ENCODE data around the gene DLGAP1. TPM values are rescaled to one million over a fixed set of nuclear protein-coding genes. Genes with fewer than 3 reads are reported as not detected.

Gene DLGAP1
- total RNA-seq, 2 experiments from 2014 or later: 0.31 to 0.36 TPM

DNA sequence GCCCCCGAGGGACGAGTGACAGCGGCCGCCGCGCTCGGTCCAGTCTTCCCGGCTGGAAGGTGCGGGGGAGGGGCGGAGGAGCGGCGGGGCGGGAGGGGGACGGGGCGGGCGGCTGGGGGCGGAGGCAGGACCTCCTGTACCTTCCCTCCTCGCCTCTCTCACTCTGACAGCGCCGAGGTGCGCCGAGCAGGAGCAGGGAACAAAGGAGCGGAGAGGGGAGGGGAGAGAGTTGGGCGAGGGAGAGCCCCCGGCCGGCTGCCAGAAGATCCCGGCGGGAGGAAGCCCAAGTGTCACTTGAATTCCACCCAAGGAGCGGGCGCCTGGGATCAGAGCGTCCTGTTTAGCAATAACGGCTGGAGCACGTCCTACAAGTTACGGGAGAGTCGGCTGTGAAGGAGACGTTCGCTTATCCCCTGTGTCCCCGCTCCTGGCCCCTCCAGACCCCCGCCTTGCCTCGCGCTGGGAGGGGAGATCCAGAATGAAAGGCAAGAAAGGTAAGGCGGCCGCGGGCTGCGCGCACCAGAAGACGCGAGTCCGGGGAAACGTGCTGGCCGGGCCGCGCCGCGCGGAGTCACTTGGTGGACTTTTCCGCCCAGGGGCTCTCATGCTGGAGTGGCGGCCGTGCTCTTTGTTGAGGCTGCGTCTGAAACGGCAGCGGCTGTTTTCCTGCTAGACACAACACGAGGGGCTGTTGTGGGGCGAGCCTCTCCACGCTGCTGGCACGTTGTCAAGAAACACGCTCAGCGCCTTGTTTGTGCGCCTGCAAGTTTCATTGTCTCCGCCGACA, 1004.9 kb downstream of the DLGAP1 start, which contains the start of gene TGIF1:
TSS of gene TGIF1 (plus strand) at position 161 of the 787 bp plus-strand sequence. CDS start at position 479, 318 bp downstream.
- Mint-ChIP-seq H3K36me3 (ENCODE audit: low read depth) (peaks cover 50% of the 10 kb centered on the region), H3K27ac (peak within 1 kb of the TSS; percentile 99), H3K4me1 (ENCODE audit: low read depth) (peaks cover 59% of the 10 kb centered on the region), H3K27me3 (peaks cover 5% of the 10 kb centered on the region), H3K9me3 (no peaks in the 10 kb centered on the region), H3K4me3 (peak within 1 kb of the TSS; percentile 98)
- intact Hi-C loops (cut with DNase I, micrococcal nuclease): loop anchor here (5.0 to 10.0 kb wide), 7 partner anchors 68 to 515 kb away; partner anchors contain the start of genes LPIN2 (in 1 of the 2) and MYL12B (in 1 of the 2)
- Histone ChIP-seq H3K27me3 (ENCODE audit: control insufficient read depth in 1 of 2, insufficient read depth in 2 of 2, low read length in 2 of 2) (no peaks in the 10 kb centered on the region), H3K36me3 (ENCODE audit: insufficient read depth, low read length) (no peaks in the 10 kb centered on the region), H3K27ac (ENCODE audit: low read depth in 1 of 2, low read length in 2 of 2) (peak within 1 kb of the TSS; percentile 94 to 98), H3K4me1 (ENCODE audit: insufficient read depth, low read length) (peaks cover 55% of the 10 kb centered on the region), H3K9me3 (ENCODE audit: control insufficient read depth in 1 of 2, insufficient read depth in 1 of 2, low read length in 2 of 2) (no peaks in the 10 kb centered on the region), H3K4me3 (ENCODE audit: low read length) (peak within 1 kb of the TSS; percentile 90)
- DNase-seq (peak; percentile 64 to 92 (median 82)), ATAC-seq (ENCODE audit: poor library complexity) (peak; percentile 17)
- TF ChIP-seq, protein P1, sequence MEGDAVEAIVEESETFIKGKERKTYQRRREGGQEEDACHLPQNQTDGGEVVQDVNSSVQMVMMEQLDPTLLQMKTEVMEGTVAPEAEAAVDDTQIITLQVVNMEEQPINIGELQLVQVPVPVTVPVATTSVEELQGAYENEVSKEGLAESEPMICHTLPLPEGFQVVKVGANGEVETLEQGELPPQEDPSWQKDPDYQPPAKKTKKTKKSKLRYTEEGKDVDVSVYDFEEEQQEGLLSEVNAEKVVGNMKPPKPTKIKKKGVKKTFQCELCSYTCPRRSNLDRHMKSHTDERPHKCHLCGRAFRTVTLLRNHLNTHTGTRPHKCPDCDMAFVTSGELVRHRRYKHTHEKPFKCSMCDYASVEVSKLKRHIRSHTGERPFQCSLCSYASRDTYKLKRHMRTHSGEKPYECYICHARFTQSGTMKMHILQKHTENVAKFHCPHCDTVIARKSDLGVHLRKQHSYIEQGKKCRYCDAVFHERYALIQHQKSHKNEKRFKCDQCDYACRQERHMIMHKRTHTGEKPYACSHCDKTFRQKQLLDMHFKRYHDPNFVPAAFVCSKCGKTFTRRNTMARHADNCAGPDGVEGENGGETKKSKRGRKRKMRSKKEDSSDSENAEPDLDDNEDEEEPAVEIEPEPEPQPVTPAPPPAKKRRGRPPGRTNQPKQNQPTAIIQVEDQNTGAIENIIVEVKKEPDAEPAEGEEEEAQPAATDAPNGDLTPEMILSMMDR (IDR thresholded peaks at IDR 0.05): no peak
- ChIA-PET CTCF (interaction anchor here (1.0 to 6.4 kb wide), 4 partner anchors 135 to 153 kb away, joined by 5 to 51 read pairs (median 12); no protein-coding TSS in a partner anchor), POLR2A (interaction anchor here (0.6 to 9.4 kb wide), 29 partner anchors 8 to 793 kb away, joined by 3 to 140 read pairs (median 5); partner anchors contain the start of genes MYL12A and MYL12B)

GRCh38 chr18:3449512-3450011, 1005.5 kb downstream of the DLGAP1 start:
- ChIA-PET POLR2A (interaction anchor here (0.7 to 9.4 kb wide), 22 partner anchors 10 to 1845 kb away, joined by 3 to 123 read pairs (median 8); partner anchors contain the start of genes MYL12A, MYL12B and ZBTB14), CTCF (interaction anchor here (3.7 kb wide), 1 partner anchor 145 kb away, joined by 17 read pairs; no protein-coding TSS in a partner anchor)
- Mint-ChIP-seq H3K9me3 (no peaks in the 10 kb centered on the region), H3K27ac (peak overlapping the region; percentile 99), H3K4me3 (peak overlapping the region; percentile 95), H3K27me3 (peaks cover 5% of the 10 kb centered on the region), H3K36me3 (ENCODE audit: low read depth) (peaks cover 46% of the 10 kb centered on the region), H3K4me1 (ENCODE audit: low read depth) (peaks cover 57% of the 10 kb centered on the region)
- Histone ChIP-seq H3K27me3 (ENCODE audit: control insufficient read depth in 1 of 2, insufficient read depth in 2 of 2, low read length in 2 of 2) (no peaks in the 10 kb centered on the region), H3K4me3 (ENCODE audit: low read length) (peak overlapping the region; percentile 90), H3K27ac (ENCODE audit: low read depth in 1 of 2, low read length in 2 of 2) (peak overlapping the region; percentile 94 to 98), H3K4me1 (ENCODE audit: insufficient read depth, low read length) (peaks cover 55% of the 10 kb centered on the region), H3K9me3 (ENCODE audit: control insufficient read depth in 1 of 2, insufficient read depth in 1 of 2, low read length in 2 of 2) (no peaks in the 10 kb centered on the region), H3K36me3 (ENCODE audit: insufficient read depth, low read length) (no peaks in the 10 kb centered on the region)
- intact Hi-C loops (cut with DNase I, micrococcal nuclease): loop anchor here (2.0 to 10.0 kb wide), 10 partner anchors 67 to 792 kb away; partner anchors contain the start of genes MYL12B (in 2 of the 2), LPIN2 (in 1 of the 2) and SMCHD1 (in 1 of the 2)
- peak in 11 of 14 experiments; percentile 69 to 82 (median 75) for DNase-seq
- TF ChIP-seq, protein P1 (IDR thresholded peaks at IDR 0.05): no peak
- no peak for ATAC-seq (ENCODE audit: poor library complexity)

GRCh38 chr18:3448838-3449511, 1006.1 kb downstream of the DLGAP1 start:
- POLR2A ChIA-PET: interaction anchor here (0.7 to 9.4 kb wide), 29 partner anchors 11 to 1846 kb away, joined by 3 to 123 read pairs (median 6); partner anchors contain the start of genes MYL12A, MYL12B and ZBTB14
- DNase-seq (peak; percentile 59 to 94 (median 74)), ATAC-seq (ENCODE audit: poor library complexity) (peak; percentile 53)
- H3K9me3 ChIP-seq (ENCODE audit: control insufficient read depth in 1 of 2, insufficient read depth in 1 of 2, low read length in 2 of 2): no peaks in the 10 kb centered on the region
- Mint-ChIP-seq H3K36me3 (ENCODE audit: low read depth) (peaks cover 41% of the 10 kb centered on the region), H3K4me3 (peak overlapping the region; percentile 95), H3K9me3 (no peaks in the 10 kb centered on the region), H3K27me3 (peaks cover 5% of the 10 kb centered on the region), H3K4me1 (ENCODE audit: low read depth) (peaks cover 53% of the 10 kb centered on the region), H3K27ac (peak overlapping the region; percentile 99)
- intact Hi-C loops (cut with DNase I, micrococcal nuclease): loop anchor here (1.0 to 10.0 kb wide), 5 partner anchors 145 to 792 kb away; partner anchors contain the start of genes MYL12B (in 1 of the 2) and SMCHD1 (in 1 of the 2)
- peak overlapping the region; percentile 94 to 98 for H3K27ac ChIP-seq (ENCODE audit: low read depth in 1 of 2, low read length in 2 of 2)
- CTCF ChIA-PET: interaction anchor here (1.5 to 3.7 kb wide), 3 partner anchors 145 to 152 kb away, joined by 5 to 17 read pairs (median 15); no protein-coding TSS in a partner anchor
- peaks cover 55% of the 10 kb centered on the region for H3K4me1 ChIP-seq (ENCODE audit: insufficient read depth, low read length)
- no peaks in the 10 kb centered on the region for H3K27me3 ChIP-seq (ENCODE audit: control insufficient read depth in 1 of 2, insufficient read depth in 2 of 2, low read length in 2 of 2)
- H3K4me3 ChIP-seq (ENCODE audit: low read length): peak overlapping the region; percentile 90
- no peaks in the 10 kb centered on the region for H3K36me3 ChIP-seq (ENCODE audit: insufficient read depth, low read length)
- TF ChIP-seq, protein P1 (IDR thresholded peaks at IDR 0.05): no peak

Data from CD4-positive, alpha-beta T cell (primary cell).